HG03175 (cell line): ENCODE measurements around the gene TSHZ1.

Experiments used
- ATAC-seq: cut with Tn5 transposase; IDR thresholded peaks from one replicate; pipeline ENCODE4 v1.9.1; 2021; ENCODE audit warnings: mild to moderate bottlenecking, moderate library complexity; ENCODE audit not compliant: unreplicated experiment

TSHZ1 gene

DNA sequence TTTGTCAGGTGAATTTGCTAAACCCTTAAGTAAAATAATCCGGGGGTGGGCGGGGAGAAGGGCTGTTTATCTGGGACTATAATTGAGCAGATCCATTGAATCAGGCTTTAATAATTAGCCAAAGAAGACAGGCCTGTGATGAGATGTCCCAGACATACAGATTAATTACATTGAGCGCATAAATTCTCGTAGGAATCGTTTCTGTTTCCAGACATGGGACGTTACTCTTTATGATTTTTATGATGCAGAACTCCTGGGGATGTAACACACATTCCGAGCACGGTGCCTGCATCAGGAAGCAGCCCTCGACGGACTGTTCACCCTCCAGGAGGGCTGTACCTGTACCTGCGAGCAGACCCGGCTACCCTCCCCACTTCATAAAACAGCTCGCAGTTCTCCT is 128.0 kb downstream of the TSHZ1 start:
- no peak for ATAC-seq
